PC-9 (cell line): ENCODE measurements around the gene ANGPTL7.

Experiments used
- EZH2 ChIP-seq: fragments of 200-600 bp; sonication (generic); IDR thresholded peaks from 2 replicates; pipeline ENCODE4 v1.8.0; 2017; ENCODE audit warnings: antibody characterized with exemption, low read depth
- TF ChIP-seq, protein P1 (sequence below): fragments of 200-600 bp; sonication (generic); conservative IDR thresholded peaks from 2 replicates; pipeline ENCODE4 v1.6.1; 2017; ENCODE audit warnings: mixed run types, antibody characterized with exemption, mild to moderate bottlenecking, moderate library complexity

DNA sequence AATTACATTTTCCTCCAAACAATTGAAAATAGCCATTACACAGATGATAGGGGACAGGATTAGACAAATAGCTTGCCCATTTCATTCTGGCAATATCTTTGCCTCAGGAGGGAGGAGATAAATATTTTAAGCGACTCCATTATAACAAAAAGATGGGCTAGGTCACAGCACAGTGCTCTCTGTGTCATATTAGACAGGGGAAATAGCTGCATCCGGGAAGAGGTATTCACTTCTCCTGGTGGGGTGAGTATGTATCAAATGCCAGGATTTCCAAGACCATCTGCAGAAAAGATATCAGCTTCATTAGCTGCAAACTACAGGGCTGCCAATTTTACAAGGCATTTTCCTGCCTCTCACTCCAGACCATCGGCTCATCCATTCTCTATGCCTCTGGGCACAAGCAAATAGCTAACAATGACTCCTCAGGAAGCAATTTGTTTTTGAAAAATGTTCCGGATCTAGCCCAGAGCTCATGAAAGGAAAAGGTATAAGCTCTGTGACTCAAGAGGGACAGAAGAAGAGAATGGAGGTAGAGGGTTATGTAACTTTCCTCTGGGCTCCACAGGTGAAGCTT, 41.9 kb upstream of the ANGPTL7 start:
- TF ChIP-seq, protein P1, sequence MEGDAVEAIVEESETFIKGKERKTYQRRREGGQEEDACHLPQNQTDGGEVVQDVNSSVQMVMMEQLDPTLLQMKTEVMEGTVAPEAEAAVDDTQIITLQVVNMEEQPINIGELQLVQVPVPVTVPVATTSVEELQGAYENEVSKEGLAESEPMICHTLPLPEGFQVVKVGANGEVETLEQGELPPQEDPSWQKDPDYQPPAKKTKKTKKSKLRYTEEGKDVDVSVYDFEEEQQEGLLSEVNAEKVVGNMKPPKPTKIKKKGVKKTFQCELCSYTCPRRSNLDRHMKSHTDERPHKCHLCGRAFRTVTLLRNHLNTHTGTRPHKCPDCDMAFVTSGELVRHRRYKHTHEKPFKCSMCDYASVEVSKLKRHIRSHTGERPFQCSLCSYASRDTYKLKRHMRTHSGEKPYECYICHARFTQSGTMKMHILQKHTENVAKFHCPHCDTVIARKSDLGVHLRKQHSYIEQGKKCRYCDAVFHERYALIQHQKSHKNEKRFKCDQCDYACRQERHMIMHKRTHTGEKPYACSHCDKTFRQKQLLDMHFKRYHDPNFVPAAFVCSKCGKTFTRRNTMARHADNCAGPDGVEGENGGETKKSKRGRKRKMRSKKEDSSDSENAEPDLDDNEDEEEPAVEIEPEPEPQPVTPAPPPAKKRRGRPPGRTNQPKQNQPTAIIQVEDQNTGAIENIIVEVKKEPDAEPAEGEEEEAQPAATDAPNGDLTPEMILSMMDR: no peak
- TF ChIP-seq EZH2: no peak
